Thyroid gland (tissue), 4 donors: ENCODE results near the gene QPCT. TPM values are rescaled to one million over a fixed set of nuclear protein-coding genes. Genes with fewer than 3 reads are reported as not detected.

Source experiments
- DNase-seq, 2 donors: peaks; one replicate each; pipeline ENCODE4 v3.0.0-alpha.2; 2019
- H3K27ac ChIP-seq, 3 donors: fragments of 200-600 bp; sonication (generic); 1 replicate in 2 of 3; 2 replicates in 1 of 3; pipeline ENCODE4 v1.5.1; 2016 to 2019; ENCODE audit warnings: mild to moderate bottlenecking in 1 of 3, moderate library complexity in 1 of 3
- H3K27me3 ChIP-seq: fragments of 200-600 bp; sonication (generic); one replicate; pipeline ENCODE4 v1.5.1; 2019
- H3K36me3 ChIP-seq, 2 donors: fragments of 200-600 bp; sonication (generic); one replicate each; pipeline ENCODE4 v1.5.1; 2016 to 2019
- H3K4me1 ChIP-seq, 2 donors: fragments of 200-600 bp; sonication (generic); one replicate each; pipeline ENCODE4 v1.5.1; 2017 to 2019
- H3K4me3 ChIP-seq, 3 donors: fragments of 200-600 bp; sonication (generic); replicated peaks in 1 of 3; 1 replicate in 2 of 3; 2 replicates in 1 of 3; pipeline ENCODE4 v1.5.1; 2016; ENCODE audit warnings: mild to moderate bottlenecking in 1 of 3
- H3K9me3 ChIP-seq: fragments of 200-600 bp; sonication (generic); one replicate; pipeline ENCODE4 v1.5.1; 2017
- CTCF ChIP-seq, 6 experiments: fragments of 200-600 bp in 3 of 6; fragments of 450-650 bp in 3 of 6; sonication (generic) in 3 of 6; IDR thresholded peaks; one replicate each; pipeline ENCODE4 v1.5.1; 2016 to 2019; ENCODE audit warnings: antibody characterized with exemption in 6 of 6, mild to moderate bottlenecking in 2 of 6, inconsistent platforms in 1 of 6, moderate library complexity in 1 of 6
- POLR2A ChIP-seq, 2 donors: fragments of 450-650 bp; IDR thresholded peaks; one replicate each; pipeline ENCODE4 v1.6.1; 2017; ENCODE audit warnings: antibody characterized with exemption in 2 of 2, mild to moderate bottlenecking in 2 of 2, moderate library complexity in 1 of 2
- WGBS, 2 donors: methylation state at CpG; one replicate each; pipeline ENCODE4 v1.1.5; 2017; 5-methylcytosine and 5-hydroxymethylcytosine counted together
- intact Hi-C: fragments of 100-400 bp; cut with DNase I; formaldehyde crosslinking; loops from one replicate; pipeline ENCODE4 v1.15.1; 2023
- total RNA-seq, 4 donors: library from RNA; depleted of rRNA; stranded (reverse); fragments of >200 nt; gene quantifications; one replicate each; pipeline ENCODE4 v1.2.3, GENCODE V29; 2016

The QPCT gene
- total RNA-seq, 4 donors from 2014 or later, result 1.0 to 6.0 (median 4.3) TPM

- 91 to 99% methylated on average over 2 of the region's 2 CpGs for WGBS, 2 donors
- H3K4me3 ChIP-seq, result no peak overlapping the region
- H3K4me1 ChIP-seq, result no peaks in the 10 kb centered on the region
- no peak for DNase-seq
- H3K27ac ChIP-seq, result no peak overlapping the region
- no peaks in the 10 kb centered on the region for H3K27me3 ChIP-seq
- intact Hi-C loops, result no loop called here
- H3K9me3 ChIP-seq, result no peaks in the 10 kb centered on the region
- no peaks in the 10 kb centered on the region for H3K36me3 ChIP-seq
- TF ChIP-seq POLR2A (IDR thresholded peaks at IDR 0.05) (no peak), CTCF (IDR thresholded peaks at IDR 0.05) (no peak)
Measured at GRCh38 chr2:37367984-37368383, 23.6 kb downstream of the QPCT start.

- Histone ChIP-seq H3K9me3 (no peaks in the 10 kb centered on the region), H3K27ac (no peak overlapping the region), H3K36me3 (no peaks in the 10 kb centered on the region), H3K4me3 (no peak overlapping the region), H3K4me1 (no peaks in the 10 kb centered on the region), H3K27me3 (no peaks in the 10 kb centered on the region)
- intact Hi-C loops, result no loop called here
- 86 to 91% methylated on average over 1 of the region's 1 CpG for WGBS, 2 donors
- no peak for DNase-seq
- TF ChIP-seq POLR2A (IDR thresholded peaks at IDR 0.05) (no peak), CTCF (IDR thresholded peaks at IDR 0.05) (no peak)
Measured at GRCh38 chr2:37370666-37371065, 26.2 kb downstream of the QPCT start.

GRCh38 chr2:37372000-37372399 is 27.6 kb downstream of the QPCT start:
- Histone ChIP-seq H3K27ac (no peak overlapping the region), H3K4me3 (no peak overlapping the region), H3K9me3 (no peaks in the 10 kb centered on the region), H3K27me3 (no peaks in the 10 kb centered on the region), H3K4me1 (no peaks in the 10 kb centered on the region), H3K36me3 (no peaks in the 10 kb centered on the region)
- TF ChIP-seq CTCF (IDR thresholded peaks at IDR 0.05), result no peak
- TF ChIP-seq POLR2A (IDR thresholded peaks at IDR 0.05), result no peak
- intact Hi-C loops, result no loop called here
- DNase-seq, result no peak

- 73 to 85% methylated on average over 8 of the region's 8 CpGs for WGBS, 2 donors
- intact Hi-C loops, result no loop called here
- H3K9me3 ChIP-seq, result no peaks in the 10 kb centered on the region
- H3K4me3 ChIP-seq, result no peak overlapping the region
- no peaks in the 10 kb centered on the region for H3K4me1 ChIP-seq
- no peak overlapping the region for H3K27ac ChIP-seq
- no peaks in the 10 kb centered on the region for H3K36me3 ChIP-seq
- H3K27me3 ChIP-seq, result no peaks in the 10 kb centered on the region
- DNase-seq, result no peak
- TF ChIP-seq POLR2A (IDR thresholded peaks at IDR 0.05) (no peak), CTCF (IDR thresholded peaks at IDR 0.05) (no peak)
Measured at GRCh38 chr2:37375741-37376288, 31.4 kb downstream of the QPCT start.

DNA sequence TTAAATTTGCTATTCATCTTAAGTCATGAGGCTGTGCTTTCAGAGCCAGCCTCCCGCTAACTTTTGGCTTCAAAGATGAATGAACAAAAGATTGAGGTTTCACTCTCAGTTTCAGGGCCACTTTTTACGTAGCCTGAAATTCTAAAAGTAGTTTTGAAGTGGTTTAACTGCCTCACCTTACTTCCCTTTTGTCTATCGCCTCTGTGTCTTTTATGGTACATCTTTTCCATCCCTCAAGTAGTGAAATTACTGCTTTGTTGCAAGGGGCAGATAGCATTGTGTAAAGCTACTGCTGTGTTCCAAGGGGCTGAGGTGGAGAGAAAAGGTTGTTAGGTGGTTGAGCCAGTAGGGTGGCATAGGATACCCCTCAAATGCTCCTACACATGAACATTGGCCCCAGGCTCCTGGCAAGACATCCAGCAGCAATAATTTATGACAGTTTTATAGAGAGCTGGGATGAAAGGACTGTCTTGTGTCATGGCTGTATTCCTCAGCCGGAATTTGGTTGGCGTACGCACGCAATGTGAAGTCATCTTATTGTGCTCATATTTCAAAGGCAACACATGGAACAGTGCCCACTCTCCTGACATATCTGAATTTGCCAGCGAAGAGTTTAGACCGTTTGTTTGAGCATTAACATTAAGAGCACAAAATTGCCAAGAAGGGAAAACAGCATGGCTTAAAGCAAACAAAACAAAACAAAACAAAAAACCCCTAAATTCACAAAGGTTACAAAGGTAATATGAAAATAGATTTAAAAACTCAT is 32.2 kb downstream of the QPCT start:
- Histone ChIP-seq H3K4me3 (no peak overlapping the region), H3K36me3 (no peaks in the 10 kb centered on the region), H3K27me3 (no peaks in the 10 kb centered on the region), H3K9me3 (no peaks in the 10 kb centered on the region), H3K27ac (no peak overlapping the region), H3K4me1 (no peaks in the 10 kb centered on the region)
- intact Hi-C loops, result no loop called here
- DNase-seq, result no peak
- TF ChIP-seq CTCF (IDR thresholded peaks at IDR 0.05), result no peak
- no peak for TF ChIP-seq POLR2A (IDR thresholded peaks at IDR 0.05)
- 78 to 88% methylated on average over 9 of the region's 9 CpGs for WGBS, 2 donors
